Right lobe of liver (tissue), 4 donors: Measurements from ENCODE around the gene INCA1.

ENCODE experiments used
- POLR2A ChIP-seq: fragments of 450-650 bp; IDR thresholded peaks from one replicate; pipeline ENCODE4 v1.6.1; 2017; ENCODE audit warnings: antibody characterized with exemption, mild to moderate bottlenecking
- TF ChIP-seq, protein P1 (sequence below), 4 donors: fragments of 200-600 bp in 3 of 4; fragments of 450-650 bp in 1 of 4; IDR thresholded peaks; one replicate each; pipeline versions ENCODE4 v1.5.1 to v1.8.0; 2016 to 2022; ENCODE audit warnings: antibody characterized with exemption in 4 of 4, mild to moderate bottlenecking in 2 of 4
- donor health status: DM: no; HTN: no; CAD: no.
- donor health status: DM: no; HTN: no; CAD: no.
- donor health status: DM: no; HTN: yes; CAD: no.

DNA sequence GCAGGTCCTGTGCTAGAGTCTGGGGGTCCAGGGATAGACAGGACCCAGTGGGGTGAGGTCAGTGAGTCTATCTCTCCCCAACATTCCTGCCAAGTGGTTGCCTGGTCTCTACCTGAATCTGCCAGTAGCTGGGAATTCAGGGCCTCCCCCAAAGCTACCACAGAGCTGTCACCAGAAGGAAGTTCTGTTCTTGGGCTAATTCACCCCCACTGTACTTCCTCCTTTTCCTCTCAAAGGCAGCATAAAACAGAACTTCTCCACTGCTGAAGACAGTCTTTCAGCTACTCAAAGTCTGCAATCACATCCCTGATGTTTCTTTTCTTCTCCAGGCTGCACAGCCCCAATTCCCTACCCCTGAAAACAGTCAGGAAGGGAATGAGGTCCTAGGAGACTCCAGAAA lies 18.6 kb downstream of the INCA1 start:
- TF ChIP-seq, protein P1, sequence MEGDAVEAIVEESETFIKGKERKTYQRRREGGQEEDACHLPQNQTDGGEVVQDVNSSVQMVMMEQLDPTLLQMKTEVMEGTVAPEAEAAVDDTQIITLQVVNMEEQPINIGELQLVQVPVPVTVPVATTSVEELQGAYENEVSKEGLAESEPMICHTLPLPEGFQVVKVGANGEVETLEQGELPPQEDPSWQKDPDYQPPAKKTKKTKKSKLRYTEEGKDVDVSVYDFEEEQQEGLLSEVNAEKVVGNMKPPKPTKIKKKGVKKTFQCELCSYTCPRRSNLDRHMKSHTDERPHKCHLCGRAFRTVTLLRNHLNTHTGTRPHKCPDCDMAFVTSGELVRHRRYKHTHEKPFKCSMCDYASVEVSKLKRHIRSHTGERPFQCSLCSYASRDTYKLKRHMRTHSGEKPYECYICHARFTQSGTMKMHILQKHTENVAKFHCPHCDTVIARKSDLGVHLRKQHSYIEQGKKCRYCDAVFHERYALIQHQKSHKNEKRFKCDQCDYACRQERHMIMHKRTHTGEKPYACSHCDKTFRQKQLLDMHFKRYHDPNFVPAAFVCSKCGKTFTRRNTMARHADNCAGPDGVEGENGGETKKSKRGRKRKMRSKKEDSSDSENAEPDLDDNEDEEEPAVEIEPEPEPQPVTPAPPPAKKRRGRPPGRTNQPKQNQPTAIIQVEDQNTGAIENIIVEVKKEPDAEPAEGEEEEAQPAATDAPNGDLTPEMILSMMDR (IDR thresholded peaks at IDR 0.05) = no peak
- TF ChIP-seq POLR2A = no peak
